GM23248 (cell line): Measurements from ENCODE around the gene MPRIP. TPM values are rescaled to one million over a fixed set of nuclear protein-coding genes. Genes with fewer than 3 reads are reported as not detected.

Experiments used
- DNase-seq: peaks from one replicate; pipeline ENCODE4 v3.0.0-alpha.2; 2015
- H2AFZ ChIP-seq: fragments of 200-600 bp; sonication (generic); 2 replicates; pipeline ENCODE4 v1.6.1; 2016; ENCODE audit warnings: antibody characterized with exemption
- H3F3A ChIP-seq: fragments of 200-600 bp; sonication (generic); 2 replicates; pipeline ENCODE4 v1.6.1; 2016; ENCODE audit warnings: mild to moderate bottlenecking, antibody characterized with exemption, mixed run types; ENCODE audit not compliant: insufficient read depth
- H3K27ac ChIP-seq: fragments of 200-600 bp; sonication (generic); 2 replicates; pipeline ENCODE4 v1.5.1; 2016; ENCODE audit warnings: mild to moderate bottlenecking
- H3K27me3 ChIP-seq: fragments of 200-600 bp; sonication (generic); replicated peaks from 2 replicates; pipeline ENCODE4 v1.6.1; 2016; ENCODE audit warnings: mild to moderate bottlenecking; ENCODE audit not compliant: insufficient read depth
- H3K36me3 ChIP-seq: fragments of 200-600 bp; sonication (generic); 2 replicates; pipeline ENCODE4 v1.6.1; 2016; ENCODE audit warnings: low read depth, mild to moderate bottlenecking
- H3K4me1 ChIP-seq: fragments of 200-600 bp; sonication (generic); 2 replicates; pipeline ENCODE4 v1.6.1; 2016; ENCODE audit warnings: mild to moderate bottlenecking; ENCODE audit not compliant: insufficient read depth
- H3K4me2 ChIP-seq: fragments of 200-600 bp; sonication (generic); one replicate; pipeline ENCODE4 v1.6.1; 2016; ENCODE audit warnings: mild to moderate bottlenecking; ENCODE audit not compliant: unreplicated experiment
- H3K4me3 ChIP-seq: fragments of 200-600 bp; sonication (generic); 2 replicates; pipeline ENCODE4 v1.5.1; 2016; ENCODE audit warnings: mild to moderate bottlenecking
- H3K79me2 ChIP-seq: fragments of 200-600 bp; sonication (generic); 2 replicates; pipeline ENCODE4 v1.6.1; 2016; ENCODE audit warnings: mild to moderate bottlenecking; ENCODE audit not compliant: insufficient read depth
- H3K9ac ChIP-seq: fragments of 200-600 bp; sonication (generic); 2 replicates; pipeline ENCODE4 v1.6.1; 2016; ENCODE audit warnings: mild to moderate bottlenecking
- H3K9me2 ChIP-seq: fragments of 200-600 bp; sonication (generic); 2 replicates; pipeline ENCODE4 v1.6.1; 2016; ENCODE audit warnings: mixed run types, mild to moderate bottlenecking, moderate library complexity; ENCODE audit not compliant: insufficient read depth
- H3K9me3 ChIP-seq: fragments of 200-600 bp; sonication (generic); one replicate; pipeline ENCODE4 v1.6.1; 2017; ENCODE audit warnings: low read depth
- H4K20me1 ChIP-seq: fragments of 200-600 bp; sonication (generic); 2 replicates; pipeline ENCODE4 v1.6.0; 2016; ENCODE audit not compliant: insufficient read depth
- EZH2 ChIP-seq: fragments of 200-600 bp; sonication (generic); IDR thresholded peaks from 2 replicates; pipeline ENCODE4 v1.6.1; 2018; ENCODE audit warnings: antibody characterized with exemption, mild to moderate bottlenecking; ENCODE audit not compliant: insufficient read depth, poor library complexity, severe bottlenecking
- EZH2phosphoT487 ChIP-seq: fragments of 200-600 bp; sonication (generic); IDR thresholded peaks from 2 replicates; pipeline ENCODE4 v1.6.1; 2018; ENCODE audit warnings: antibody characterized with exemption, moderate library complexity, mild to moderate bottlenecking, low read depth; ENCODE audit not compliant: insufficient read depth
- WGBS, 2 experiments: methylation state at CpG; one replicate each; pipeline ENCODE4 v1.1.6; 2015 to 2017; ENCODE audit warnings: low lambda C conversion rate in 2 of 2, low coverage in 1 of 2; ENCODE audit errors: missing lambda C conversion rate in 2 of 2; 5-methylcytosine and 5-hydroxymethylcytosine counted together
- in situ Hi-C: fragments of 300-500 bp; cut with MboI; formaldehyde crosslinking; loops from 2 replicates; pipeline ENCODE4 v1.15.0; 2020
- polyA plus RNA-seq: library from polyadenylated mRNA; unstranded; fragments of >200 nt; fragmentation: Nextera tagmentation; extraction: Ambion mirVana; gene quantifications from 2 replicates; pipeline ENCODE4 v1.2.1, GENCODE V29; 2016
- total RNA-seq: library from RNA; depleted of rRNA; stranded (reverse); fragments of >200 nt; shearing (Covaris generic); gene quantifications from 2 replicates; pipeline ENCODE4 v1.2.3, GENCODE V29; 2014

Gene MPRIP
- total and polyA plus RNA-seq, 2 experiments from 2014 or later: 73.5 to 292 TPM

GRCh38 chr17:17173921-17174320, 131.7 kb downstream of the MPRIP start:
- H3K9me2 ChIP-seq: no peaks in the 10 kb centered on the region
- DNase-seq: no peak
- TF ChIP-seq EZH2phosphoT487: no peak
- TF ChIP-seq EZH2: no peak
- H3K4me1 ChIP-seq: no peaks in the 10 kb centered on the region
- H3K27me3 ChIP-seq: no peaks in the 10 kb centered on the region
- H2AFZ ChIP-seq: no peak overlapping the region
- peaks cover 17% of the 10 kb centered on the region for H3K79me2 ChIP-seq
- no peaks in the 10 kb centered on the region for H3F3A ChIP-seq
- no peak overlapping the region for H3K4me3 ChIP-seq
- no peak overlapping the region for H3K27ac ChIP-seq
- no peaks in the 10 kb centered on the region for H3K9me3 ChIP-seq
- no peak overlapping the region for H3K4me2 ChIP-seq
- H3K9ac ChIP-seq: no peak overlapping the region
- peaks cover 63% of the 10 kb centered on the region for H3K36me3 ChIP-seq
- 92 to 94% methylated on average over 14 of the region's 14 CpGs for WGBS, 2 experiments
- in situ Hi-C loops: no loop called here
- H4K20me1 ChIP-seq: no peaks in the 10 kb centered on the region

- Histone ChIP-seq H4K20me1 (no peaks in the 10 kb centered on the region), H3K4me3 (no peak overlapping the region), H3K27me3 (no peaks in the 10 kb centered on the region), H3K9me2 (no peaks in the 10 kb centered on the region), H3K27ac (no peak overlapping the region), H3K79me2 (peaks cover 6% of the 10 kb centered on the region; the same call in 1 of the 2 replicates), H3K9me3 (no peaks in the 10 kb centered on the region), H3K36me3 (peaks cover 66% of the 10 kb centered on the region), H3K9ac (no peak overlapping the region), H3K4me1 (no peaks in the 10 kb centered on the region), H2AFZ (no peak overlapping the region), H3F3A (no peaks in the 10 kb centered on the region), H3K4me2 (no peak overlapping the region)
- in situ Hi-C loops: no loop called here
- TF ChIP-seq EZH2phosphoT487: no peak
- no peak for TF ChIP-seq EZH2
- no peak for DNase-seq
- WGBS, 2 experiments: 94 to 97% methylated on average over 8 of the region's 8 CpGs
Observed at GRCh38 chr17:17175340-17175739, 133.1 kb downstream of the MPRIP start.

- Histone ChIP-seq H2AFZ (no peak overlapping the region), H3K79me2 (peaks cover 6% of the 10 kb centered on the region; the same call in 1 of the 2 replicates), H3K36me3 (peaks cover 72% of the 10 kb centered on the region), H4K20me1 (no peaks in the 10 kb centered on the region), H3K4me1 (no peaks in the 10 kb centered on the region), H3K4me2 (no peak overlapping the region), H3K27ac (no peak overlapping the region), H3F3A (no peaks in the 10 kb centered on the region), H3K27me3 (no peaks in the 10 kb centered on the region), H3K9me3 (no peaks in the 10 kb centered on the region), H3K4me3 (no peak overlapping the region), H3K9ac (no peak overlapping the region), H3K9me2 (no peaks in the 10 kb centered on the region)
- in situ Hi-C loops: no loop called here
- no peak for TF ChIP-seq EZH2
- TF ChIP-seq EZH2phosphoT487: no peak
- 95 to 98% methylated on average over 12 of the region's 12 CpGs for WGBS, 2 experiments
- no peak for DNase-seq
Observed at GRCh38 chr17:17175917-17176316, 133.7 kb downstream of the MPRIP start.

DNA sequence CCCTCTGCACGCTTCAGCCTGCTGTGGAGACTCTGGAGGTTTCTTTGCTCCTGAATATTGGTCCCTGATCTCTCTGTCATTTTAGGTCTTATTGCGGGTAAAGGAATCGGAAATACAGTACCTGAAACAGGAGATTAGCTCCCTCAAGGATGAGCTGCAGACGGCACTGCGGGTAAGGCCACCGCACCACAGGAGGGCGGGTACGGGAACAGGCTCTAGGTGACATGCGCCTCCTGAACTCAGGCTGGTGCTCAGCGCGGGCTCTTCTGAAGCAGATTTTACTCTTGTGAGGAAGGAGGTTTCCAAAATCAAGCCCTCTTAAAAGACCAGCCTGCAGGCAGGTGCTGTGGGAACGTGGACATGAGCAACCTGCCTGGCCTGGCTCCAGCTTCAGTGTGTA, 134.1 kb downstream of the MPRIP start:
- Histone ChIP-seq H3F3A (no peaks in the 10 kb centered on the region), H3K9me3 (no peaks in the 10 kb centered on the region), H3K4me3 (no peak overlapping the region), H3K36me3 (peaks cover 76% of the 10 kb centered on the region), H3K9ac (no peak overlapping the region), H3K27ac (no peak overlapping the region), H3K27me3 (no peaks in the 10 kb centered on the region), H4K20me1 (no peaks in the 10 kb centered on the region), H3K9me2 (no peaks in the 10 kb centered on the region), H3K4me1 (no peaks in the 10 kb centered on the region), H3K4me2 (no peak overlapping the region), H2AFZ (no peak overlapping the region), H3K79me2 (peaks cover 6% of the 10 kb centered on the region; the same call in 1 of the 2 replicates)
- no peak for TF ChIP-seq EZH2
- TF ChIP-seq EZH2phosphoT487: no peak
- WGBS, 2 experiments: 94 to 96% methylated on average over 12 of the region's 12 CpGs
- in situ Hi-C loops: no loop called here
- DNase-seq: no peak

DNA sequence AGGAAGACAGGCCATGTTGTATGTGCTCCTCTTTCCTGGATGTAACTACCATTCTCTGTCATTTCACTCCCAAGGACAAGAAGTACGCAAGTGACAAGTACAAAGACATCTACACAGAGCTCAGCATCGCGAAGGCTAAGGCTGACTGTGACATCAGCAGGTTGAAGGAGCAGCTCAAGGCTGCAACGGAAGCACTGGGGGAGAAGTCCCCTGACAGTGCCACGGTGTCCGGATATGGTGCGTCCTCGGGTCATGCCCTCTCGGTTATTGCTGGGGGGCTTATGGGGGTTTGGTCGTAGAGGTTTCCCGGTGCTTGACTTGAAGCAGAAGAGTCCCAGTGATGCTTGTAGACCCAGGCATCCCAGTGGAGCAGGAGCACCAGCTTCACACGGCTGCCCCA, 134.9 kb downstream of the MPRIP start:
- no peak overlapping the region for H2AFZ ChIP-seq
- H3K9me2 ChIP-seq: no peaks in the 10 kb centered on the region
- H3K27me3 ChIP-seq: no peaks in the 10 kb centered on the region
- in situ Hi-C loops: no loop called here
- H3K4me2 ChIP-seq: no peak overlapping the region
- H3K27ac ChIP-seq: no peak overlapping the region
- DNase-seq: no peak
- no peak overlapping the region for H3K9ac ChIP-seq
- 89% methylated on average over 12 of the region's 12 CpGs for WGBS, 2 experiments
- peaks cover 6% of the 10 kb centered on the region; the same call in 1 of the 2 replicates for H3K79me2 ChIP-seq
- TF ChIP-seq EZH2phosphoT487: no peak
- TF ChIP-seq EZH2: no peak
- H3K36me3 ChIP-seq: peaks cover 73% of the 10 kb centered on the region
- no peak overlapping the region for H3K4me3 ChIP-seq
- H3K9me3 ChIP-seq: no peaks in the 10 kb centered on the region
- H3K4me1 ChIP-seq: no peaks in the 10 kb centered on the region
- H3F3A ChIP-seq: no peaks in the 10 kb centered on the region
- no peaks in the 10 kb centered on the region for H4K20me1 ChIP-seq
